Measurements from ENCODE around the gene TJP3. TPM values are rescaled to one million over a fixed set of nuclear protein-coding genes. Genes with fewer than 3 reads are reported as not detected.

TJP3 gene
- total RNA-seq, 4 donors from 2014 or later: 29.7 to 43.7 (median 39.8) TPM

GRCh38 chr19:3732108-3732507, 23.9 kb downstream of the TJP3 start:
- H3K36me3 ChIP-seq: peaks cover 7 to 10% of the 10 kb centered on the region in 2 donors
- H3K4me1 ChIP-seq: no peaks in the 10 kb centered on the region
- no peaks in the 10 kb centered on the region for H3K27me3 ChIP-seq
- TF ChIP-seq CTCF (IDR thresholded peaks at IDR 0.05) (no peak), POLR2A (IDR thresholded peaks at IDR 0.05) (no peak)
- intact Hi-C loops (cut with DNase I): no loop called here
- WGBS, 2 donors: 89 to 91% methylated on average over 1 of the region's 1 CpG
- no peak overlapping the region for H3K4me3 ChIP-seq (replicated peaks in 1 of 3)
- no peak overlapping the region for H3K27ac ChIP-seq
- no peaks in the 10 kb centered on the region for H3K9me3 ChIP-seq
- DNase-seq: no peak

GRCh38 chr19:3733549-3734309, 25.5 kb downstream of the TJP3 start:
- peaks cover 7 to 17% of the 10 kb centered on the region in 2 donors for H3K36me3 ChIP-seq
- intact Hi-C loops (cut with DNase I): no loop called here
- DNase-seq: no peak
- H3K27me3 ChIP-seq: no peaks in the 10 kb centered on the region
- H3K4me1 ChIP-seq: no peaks in the 10 kb centered on the region
- H3K9me3 ChIP-seq: no peaks in the 10 kb centered on the region
- no peak overlapping the region for H3K27ac ChIP-seq
- 87 to 88% methylated on average over 19 to 20 of the region's 20 CpGs for WGBS, 2 donors
- no peak for TF ChIP-seq CTCF (IDR thresholded peaks at IDR 0.05)
- no peak overlapping the region for H3K4me3 ChIP-seq (replicated peaks in 1 of 3)

GRCh38 chr19:3734310-3734600, 26.1 kb downstream of the TJP3 start:
- no peak for DNase-seq
- TF ChIP-seq CTCF (IDR thresholded peaks at IDR 0.05) (no peak), POLR2A (IDR thresholded peaks at IDR 0.05) (no peak)

GRCh38 chr19:3736106-3736724, 28.0 kb downstream of the TJP3 start:
- no peak overlapping the region for H3K27ac ChIP-seq
- no peak for DNase-seq
- intact Hi-C loops (cut with DNase I): no loop called here
- TF ChIP-seq POLR2A (IDR thresholded peaks at IDR 0.05) (no peak), CTCF (IDR thresholded peaks at IDR 0.05) (no peak)
- no peaks in the 10 kb centered on the region for H3K4me1 ChIP-seq
- 84 to 92% methylated on average over 19 to 20 of the region's 21 CpGs for WGBS, 2 donors
- no peaks in the 10 kb centered on the region for H3K27me3 ChIP-seq
- no peak overlapping the region for H3K4me3 ChIP-seq (replicated peaks in 1 of 3)
- H3K36me3 ChIP-seq: peaks cover 14 to 19% of the 10 kb centered on the region in 2 donors
- H3K9me3 ChIP-seq: no peaks in the 10 kb centered on the region

More at GRCh38 chr19:3734310-3734600, 26.1 kb downstream of the TJP3 start:
- 93 to 94% methylated on average over 7 to 14 of the region's 14 CpGs for WGBS, 2 donors
- Histone ChIP-seq H3K4me1 (no peaks in the 10 kb centered on the region), H3K27me3 (no peaks in the 10 kb centered on the region), H3K9me3 (no peaks in the 10 kb centered on the region), H3K4me3 (replicated peaks in 1 of 3) (no peak overlapping the region), H3K27ac (no peak overlapping the region), H3K36me3 (peaks cover 7 to 19% of the 10 kb centered on the region in 2 donors)
- intact Hi-C loops (cut with DNase I): no loop called here

- Histone ChIP-seq H3K4me1 (no peaks in the 10 kb centered on the region), H3K36me3 (peaks cover 14 to 19% of the 10 kb centered on the region in 2 donors), H3K9me3 (no peaks in the 10 kb centered on the region), H3K27ac (no peak overlapping the region), H3K27me3 (no peaks in the 10 kb centered on the region), H3K4me3 (replicated peaks in 1 of 3) (no peak overlapping the region)
- WGBS, 2 donors: 94 to 95% methylated on average over 9 to 10 of the region's 10 CpGs
- DNase-seq: no peak
- intact Hi-C loops (cut with DNase I): no loop called here
- TF ChIP-seq POLR2A (IDR thresholded peaks at IDR 0.05) (no peak), CTCF (IDR thresholded peaks at IDR 0.05) (no peak)
Observed at GRCh38 chr19:3737487-3738205, 29.5 kb downstream of the TJP3 start.
